ENCODE data around the gene VRK1. TPM values are rescaled to one million over a fixed set of nuclear protein-coding genes. Genes with fewer than 3 reads are reported as not detected.
A peak's percentile ranks its signal among the peaks of the same experiment; 100 is the strongest.

The VRK1 gene
- polyA plus RNA-seq, 3 donors: 5.5 to 14.3 (median 13.2) TPM

- Mint-ChIP-seq H3K9me3 (peaks cover 0 to 2% (median 0%) of the 10 kb centered on the region in 7 donors), H3K4me3 (no peak overlapping the region), H3K36me3 (peaks cover 0 to 9% of the 10 kb centered on the region in 2 donors), H3K4me1 (peaks cover 54% of the 10 kb centered on the region), H3K27ac (no peak overlapping the region), H3K27me3 (ENCODE audit: low read depth in 3 of 3) (no peaks in the 10 kb centered on the region)
- Histone ChIP-seq H3K36me3 (replicated peaks in 1 of 2; ENCODE audit: control insufficient read depth in 1 of 2, insufficient read depth in 2 of 2, low read length in 2 of 2) (no peaks in the 10 kb centered on the region), H3K79me2 (ENCODE audit: insufficient read depth, low read length) (peaks cover 93% of the 10 kb centered on the region), H3K4me2 (replicated peaks; ENCODE audit: extremely low read depth, low read length, poor library complexity, severe bottlenecking) (no peak overlapping the region), H3K4me3 (replicated peaks in 1 of 3; ENCODE audit: low read depth in 2 of 3, low read length in 3 of 3) (no peak overlapping the region), H3K9ac (ENCODE audit: insufficient read depth, low read length, poor library complexity, severe bottlenecking) (no peak overlapping the region), H3K27me3 (ENCODE audit: control insufficient read depth in 2 of 2, insufficient read depth in 2 of 2, low read length in 2 of 2) (no peaks in the 10 kb centered on the region), H3K27ac (ENCODE audit: low read depth in 1 of 2, low read length in 2 of 2) (no peak overlapping the region), H3K4me1 (ENCODE audit: control insufficient read depth in 1 of 2, insufficient read depth in 2 of 2, low read length in 2 of 2) (peaks cover 3 to 20% of the 10 kb centered on the region in 2 donors), H4K20me1 (ENCODE audit: insufficient read depth, low read length) (no peaks in the 10 kb centered on the region), H2AFZ (ENCODE audit: insufficient read depth, low read depth, low read length, poor library complexity, severe bottlenecking) (no peak overlapping the region), H3K9me3 (replicated peaks in 1 of 2; ENCODE audit: control insufficient read depth in 1 of 2, insufficient read depth in 1 of 2, low read length in 2 of 2) (no peaks in the 10 kb centered on the region)
- TF ChIP-seq CTCF (IDR thresholded peaks at IDR 0.05): no peak
- intact Hi-C loops (cut with micrococcal nuclease): no loop called here
- WGBS (ENCODE audit: insufficient coverage): no CpG with 5 or more reads among the region's 4 CpGs
- no peak for DNase-seq
Observed at GRCh38 chr14:96808619-96809406, 11.6 kb downstream of the VRK1 start.

GRCh38 chr14:96811265-96811664 is 14.1 kb downstream of the VRK1 start:
- Mint-ChIP-seq H3K27me3 (ENCODE audit: low read depth in 3 of 3) (no peaks in the 10 kb centered on the region), H3K9me3 (peaks cover 0 to 2% (median 0%) of the 10 kb centered on the region in 7 donors), H3K27ac (peak overlapping the region in 2 of 7 donors; percentile 30 to 69), H3K4me3 (no peak overlapping the region), H3K4me1 (peaks cover 48% of the 10 kb centered on the region), H3K36me3 (peaks cover 0 to 9% of the 10 kb centered on the region in 2 donors)
- peaks cover 7 to 26% of the 10 kb centered on the region in 2 donors for H3K4me1 ChIP-seq (ENCODE audit: control insufficient read depth in 1 of 2, insufficient read depth in 2 of 2, low read length in 2 of 2)
- no peak overlapping the region for H2AFZ ChIP-seq (ENCODE audit: insufficient read depth, low read depth, low read length, poor library complexity, severe bottlenecking)
- no peak for DNase-seq
- H3K9me3 ChIP-seq (replicated peaks in 1 of 2; ENCODE audit: control insufficient read depth in 1 of 2, insufficient read depth in 1 of 2, low read length in 2 of 2): no peaks in the 10 kb centered on the region
- no peaks in the 10 kb centered on the region for H4K20me1 ChIP-seq (ENCODE audit: insufficient read depth, low read length)
- intact Hi-C loops (cut with micrococcal nuclease): no loop called here
- TF ChIP-seq CTCF (IDR thresholded peaks at IDR 0.05): no peak
- no peaks in the 10 kb centered on the region for H3K36me3 ChIP-seq (replicated peaks in 1 of 2; ENCODE audit: control insufficient read depth in 1 of 2, insufficient read depth in 2 of 2, low read length in 2 of 2)
- H3K79me2 ChIP-seq (ENCODE audit: insufficient read depth, low read length): peaks cover 93% of the 10 kb centered on the region
- no peak overlapping the region for H3K4me2 ChIP-seq (replicated peaks; ENCODE audit: extremely low read depth, low read length, poor library complexity, severe bottlenecking)
- H3K4me3 ChIP-seq (replicated peaks in 1 of 3; ENCODE audit: low read depth in 2 of 3, low read length in 3 of 3): no peak overlapping the region
- no CpG with 5 or more reads among the region's 2 CpGs for WGBS (ENCODE audit: insufficient coverage)
- no peaks in the 10 kb centered on the region for H3K27me3 ChIP-seq (ENCODE audit: control insufficient read depth in 2 of 2, insufficient read depth in 2 of 2, low read length in 2 of 2)
- H3K9ac ChIP-seq (ENCODE audit: insufficient read depth, low read length, poor library complexity, severe bottlenecking): no peak overlapping the region
- H3K27ac ChIP-seq (ENCODE audit: low read depth in 1 of 2, low read length in 2 of 2): no peak overlapping the region

All from CD14-positive monocyte (primary cell).